Measurements from ENCODE around the gene JAM3.
"Not testable (repeated sequence)": the region's sequence is repeated elsewhere in the genome, so short reads cannot be mapped to it uniquely, and the experiment has no call there.

Gene JAM3

DNA sequence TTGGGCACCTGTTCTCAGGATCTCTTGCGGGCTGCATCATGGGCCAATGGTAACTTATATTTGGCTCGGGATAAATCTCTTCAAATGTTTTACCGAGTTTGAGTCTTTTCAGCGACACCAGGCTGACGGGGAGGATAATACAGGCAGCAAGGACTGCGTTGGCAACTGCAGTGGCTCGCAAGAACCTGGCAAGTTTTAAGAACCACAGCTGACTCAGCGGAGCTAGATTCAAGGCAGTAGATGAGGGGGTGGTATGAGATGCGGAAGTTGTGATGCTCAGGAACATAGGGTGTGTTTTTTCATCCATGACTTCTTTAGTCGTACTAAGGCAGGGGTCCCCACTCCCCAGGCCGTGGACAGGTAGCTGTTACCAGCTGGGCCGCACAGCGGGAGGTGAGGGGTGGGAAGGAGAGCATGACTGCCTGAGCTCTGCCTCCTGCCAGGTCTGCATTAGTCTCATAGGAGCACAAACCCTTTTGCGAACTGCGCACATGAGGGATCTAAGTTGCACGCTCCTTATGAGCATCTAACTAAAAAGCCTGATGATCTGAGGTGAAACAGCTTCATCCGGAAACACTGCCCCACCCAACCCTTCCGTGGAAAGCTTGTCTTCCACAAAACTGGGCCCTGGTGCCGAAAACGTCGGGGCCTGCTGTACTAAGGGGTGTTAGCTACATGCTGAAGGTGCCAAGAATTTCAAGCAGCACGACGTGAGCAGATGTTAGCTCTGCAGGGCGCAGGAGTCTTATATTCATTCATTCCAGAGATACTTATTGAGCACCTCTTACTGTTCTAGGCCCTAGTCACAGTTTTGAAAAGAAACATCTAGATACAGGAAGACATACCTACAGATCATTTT lies 6.4 kb upstream of the JAM3 start:
- no peak for DNase-seq (ENCODE audit: low read depth)

DNA sequence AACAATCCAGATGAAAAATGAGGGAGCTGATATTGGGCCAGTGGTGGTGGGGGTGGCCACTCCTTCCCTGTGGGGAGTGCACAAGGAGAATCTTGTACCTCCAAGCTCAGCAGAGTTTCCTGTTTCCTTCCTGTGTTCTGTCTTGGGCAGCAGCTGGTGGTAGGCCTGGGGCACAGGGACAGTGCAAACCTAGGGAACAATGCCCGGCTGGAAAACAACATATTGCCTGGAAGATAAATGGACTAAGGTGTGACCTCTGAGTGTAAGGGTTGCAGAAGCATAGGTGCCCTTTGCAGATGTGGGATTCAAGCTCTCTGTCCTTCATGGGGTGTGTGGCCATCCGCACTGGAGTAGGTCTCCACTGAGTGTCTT lies 5.8 kb upstream of the JAM3 start:
- DNase-seq (ENCODE audit: low read depth): no peak

DNA sequence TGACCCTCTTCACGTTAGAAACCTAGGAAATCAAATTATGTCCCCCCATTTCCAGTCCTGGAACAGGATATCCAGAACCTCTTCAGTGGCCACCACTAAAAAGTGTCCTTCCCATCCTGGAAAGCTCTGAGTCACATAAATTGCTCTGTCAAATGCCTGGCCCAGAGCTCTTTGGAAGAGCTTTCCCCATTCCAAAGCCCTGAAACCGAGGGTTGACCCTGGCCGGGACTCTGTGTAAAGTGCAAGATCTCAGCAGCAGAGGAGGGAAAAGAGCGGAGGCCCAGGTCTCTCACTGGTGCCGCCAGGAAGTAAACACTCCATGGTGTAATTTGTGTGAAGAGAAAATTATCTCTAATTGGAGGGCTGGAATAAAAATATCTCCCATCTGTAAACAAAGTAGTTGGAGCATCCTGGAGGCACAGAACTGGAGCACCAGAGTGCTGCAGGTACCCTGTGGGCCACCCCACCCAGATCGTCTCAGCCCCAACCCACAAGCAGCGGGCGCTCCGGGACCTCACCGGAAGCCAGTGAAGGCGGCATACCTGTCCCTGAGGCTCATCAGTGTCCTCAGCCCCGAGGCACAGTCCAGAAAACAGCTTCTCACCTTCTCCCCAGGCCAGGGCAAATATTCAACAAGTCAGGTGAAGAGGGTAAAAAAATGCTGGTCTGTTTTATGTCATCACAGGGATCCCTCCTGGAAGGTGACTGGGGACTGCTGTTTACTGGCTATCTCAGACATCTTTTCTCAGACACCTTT lies 4.7 kb upstream of the JAM3 start:
- DNase-seq (ENCODE audit: low read depth): no peak

DNA sequence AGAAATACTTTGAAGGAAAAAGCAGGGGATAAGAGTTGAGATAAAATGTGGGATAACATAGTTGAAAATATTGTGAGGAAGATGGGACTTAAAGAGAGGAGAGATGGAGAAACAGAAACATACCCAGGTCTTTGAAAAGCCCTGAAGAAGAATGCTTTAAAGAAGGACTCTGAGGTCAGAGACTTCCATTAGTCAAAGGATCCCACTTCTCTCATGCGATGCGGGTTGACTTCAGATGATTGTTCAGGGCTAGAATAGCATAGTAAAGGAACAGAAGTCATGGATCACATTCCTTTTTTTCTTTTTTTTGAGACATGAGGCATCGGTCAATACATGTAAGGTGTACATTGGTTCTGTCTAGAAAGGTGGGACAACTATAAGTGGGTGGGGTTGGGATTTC lies 3.5 kb upstream of the JAM3 start:
- no peak for DNase-seq (ENCODE audit: low read depth)

DNA sequence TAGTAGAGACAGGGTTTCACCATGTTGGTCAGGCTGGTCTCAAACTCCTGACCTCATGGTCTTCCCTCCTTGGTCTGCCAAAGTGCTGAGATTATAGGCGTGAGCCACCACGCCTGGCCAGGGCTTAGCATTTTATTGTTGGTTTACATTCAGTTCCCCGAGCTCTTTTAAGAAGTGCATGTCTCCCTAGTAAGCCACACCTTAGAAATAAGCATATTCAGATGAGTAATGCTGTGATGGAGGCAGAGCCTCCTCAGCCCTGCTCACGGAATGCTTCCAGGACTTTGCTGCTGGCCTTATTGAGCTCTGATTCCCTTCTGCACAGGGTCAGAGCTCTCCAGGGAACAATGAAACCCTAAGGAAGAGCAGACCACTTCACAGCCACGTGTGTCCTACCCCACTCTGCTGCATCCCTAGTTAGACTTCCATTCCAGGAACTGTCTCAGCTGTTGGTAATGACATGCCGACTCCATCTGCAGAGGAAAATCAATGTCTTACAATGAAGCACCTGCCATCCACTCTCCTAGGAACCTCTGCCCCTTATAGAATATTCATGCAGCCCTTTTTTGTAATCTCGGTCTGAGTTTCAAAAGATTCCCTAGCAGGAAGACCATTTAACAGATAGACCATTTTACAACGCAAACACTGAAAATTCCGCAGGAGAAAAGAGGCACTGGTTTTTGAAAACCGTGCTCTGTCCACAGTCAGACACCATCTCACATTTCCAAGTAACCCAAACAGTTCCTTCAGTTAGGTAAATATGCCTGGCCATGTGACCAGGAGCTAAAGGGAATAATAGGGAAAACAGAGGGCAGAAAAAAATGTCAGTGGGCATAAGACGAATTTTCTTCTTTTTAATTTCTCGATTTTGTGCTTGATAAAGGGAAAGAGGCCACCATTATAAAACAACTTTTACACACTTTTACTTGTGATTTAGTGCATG lies 1.7 kb upstream of the JAM3 start:
- DNase-seq (ENCODE audit: low read depth): no peak

DNA sequence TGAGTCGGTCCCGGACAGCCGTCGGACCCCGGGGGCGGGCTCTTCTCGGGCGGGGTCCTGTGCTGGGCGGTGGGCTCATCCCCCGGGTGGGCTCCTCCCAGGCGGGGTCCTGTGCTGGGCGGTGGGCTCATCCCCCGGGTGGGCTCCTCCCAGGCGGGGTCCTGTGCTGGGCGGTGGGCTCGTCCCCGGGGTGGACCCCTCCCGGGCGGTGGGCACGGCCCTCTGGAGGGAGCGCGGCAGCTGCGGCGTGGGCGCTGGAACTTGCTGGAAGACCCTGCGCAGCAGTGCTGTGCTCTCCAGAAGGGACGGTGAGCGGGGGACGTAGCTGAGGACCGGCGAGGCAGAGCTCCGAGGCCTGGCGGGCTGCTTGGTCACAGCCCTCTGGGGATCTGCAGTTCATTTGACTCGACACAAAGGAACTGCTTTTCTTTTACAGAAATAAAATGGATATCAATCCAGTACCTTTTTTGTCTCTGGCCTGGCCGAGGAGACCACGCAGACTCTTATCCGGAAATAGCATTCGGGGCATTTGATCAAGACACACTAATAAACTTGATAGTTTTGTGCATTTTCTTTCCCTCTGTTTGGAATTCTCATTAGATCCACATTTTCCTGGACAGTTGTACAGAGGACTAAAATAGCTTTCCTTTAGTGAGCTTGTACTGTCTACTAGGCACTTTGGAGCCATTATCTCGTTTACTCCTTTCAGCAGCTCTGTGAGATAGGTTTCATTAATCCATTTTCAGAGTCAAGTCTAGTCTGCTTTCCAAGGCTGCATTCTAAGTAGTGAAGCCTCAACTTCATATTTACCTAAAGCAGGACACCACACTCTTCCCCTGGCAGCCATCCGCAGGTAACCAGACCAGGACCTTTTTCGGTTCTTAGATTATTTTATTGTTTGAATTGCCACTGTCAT lies 812 bp downstream of the JAM3 start:
- no peak for DNase-seq (ENCODE audit: low read depth)

DNA sequence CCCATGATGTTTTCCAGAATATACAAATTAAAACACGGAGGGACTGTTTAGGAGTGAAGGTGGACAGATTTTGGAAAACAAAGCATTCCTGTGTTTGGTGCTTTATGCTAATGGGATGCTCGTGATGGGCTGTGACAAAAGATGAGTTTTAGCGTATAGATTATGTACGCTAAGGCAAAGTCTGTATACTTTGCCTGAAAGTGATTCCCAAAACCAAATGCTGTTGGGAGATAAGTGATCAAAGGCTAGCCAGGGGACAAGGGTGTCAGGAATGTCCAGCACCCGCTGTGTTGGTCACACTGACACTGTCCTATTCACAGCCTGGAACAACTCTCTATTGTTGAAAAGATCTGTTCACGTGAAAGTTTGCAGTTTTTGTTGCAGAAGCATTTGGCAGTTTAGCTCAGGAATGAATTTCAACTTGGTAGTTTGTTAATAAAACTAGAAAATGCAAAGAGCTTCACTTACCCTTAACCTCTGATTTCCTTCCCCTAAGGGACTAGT lies 1.5 kb downstream of the JAM3 start:
- no peak for DNase-seq (ENCODE audit: low read depth)

DNA sequence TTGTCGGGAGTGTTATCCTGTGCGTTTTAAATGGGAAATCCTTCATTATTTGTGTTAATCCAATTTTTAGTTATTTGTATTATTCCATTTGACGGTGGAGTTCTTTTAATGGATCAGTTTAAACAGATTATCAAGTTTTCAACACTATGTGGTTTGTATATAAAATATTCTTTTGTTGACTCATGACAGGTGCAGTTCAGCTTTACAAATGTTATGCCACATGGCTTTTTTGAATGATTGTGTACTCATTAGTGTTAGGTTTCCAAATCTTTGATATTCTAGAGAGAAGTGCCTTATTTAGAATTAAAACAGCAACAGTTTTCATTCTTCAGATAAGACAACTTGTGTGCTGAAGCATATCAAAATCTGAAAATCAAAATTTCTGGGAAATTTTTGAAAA lies 2.4 kb downstream of the JAM3 start:
- no peak for DNase-seq (ENCODE audit: low read depth)

DNA sequence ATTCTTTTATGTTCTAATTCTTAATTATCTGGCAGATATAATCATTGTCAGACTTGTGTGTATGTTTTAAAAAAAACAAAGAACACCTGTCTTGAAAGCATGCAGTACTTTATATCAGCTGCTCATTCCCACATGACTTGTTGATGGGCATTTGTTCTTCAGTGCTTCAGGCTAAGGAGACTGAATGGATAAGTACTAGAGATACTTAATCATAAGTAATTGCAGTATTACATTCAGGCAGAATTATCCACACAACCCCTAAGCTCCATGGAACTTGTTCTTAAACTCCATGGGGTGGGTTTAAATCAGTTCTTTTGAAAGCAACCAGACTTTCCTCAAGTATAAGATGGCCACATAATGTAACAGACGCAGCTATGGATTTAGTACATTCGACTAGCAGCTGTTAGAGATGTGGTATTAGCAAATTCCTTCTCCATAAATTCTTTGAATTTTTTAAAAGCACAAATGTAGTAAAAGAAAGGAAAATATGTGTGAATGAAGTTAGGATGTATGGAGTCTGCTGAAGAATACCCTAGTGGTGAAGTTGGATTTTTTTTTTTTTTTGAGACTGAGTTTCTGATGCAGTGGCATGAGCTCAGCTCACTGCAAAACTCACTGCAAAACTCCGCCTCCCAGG lies 3.0 kb downstream of the JAM3 start:
- DNase-seq (ENCODE audit: low read depth): no peak

DNA sequence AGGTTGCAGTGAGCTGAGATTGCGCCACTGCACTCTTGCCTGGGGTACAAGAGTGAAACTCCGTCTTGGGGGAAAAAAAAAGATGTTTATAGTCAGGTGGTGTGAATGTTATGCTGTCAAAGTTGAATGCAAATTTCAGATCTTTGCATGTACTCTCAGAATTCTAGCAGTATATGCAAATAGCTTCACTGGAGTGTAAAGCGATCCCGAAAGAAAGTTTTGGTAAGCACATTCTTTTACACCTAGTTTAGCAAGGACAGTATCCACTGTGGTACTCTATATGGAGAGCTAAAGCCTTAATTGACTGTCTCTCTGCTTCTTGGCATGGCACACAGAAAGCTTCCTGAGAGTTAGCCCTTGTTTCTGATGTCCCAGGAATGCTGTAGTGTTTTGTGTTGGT lies 4.0 kb downstream of the JAM3 start:
- DNase-seq (ENCODE audit: low read depth): no peak

DNA sequence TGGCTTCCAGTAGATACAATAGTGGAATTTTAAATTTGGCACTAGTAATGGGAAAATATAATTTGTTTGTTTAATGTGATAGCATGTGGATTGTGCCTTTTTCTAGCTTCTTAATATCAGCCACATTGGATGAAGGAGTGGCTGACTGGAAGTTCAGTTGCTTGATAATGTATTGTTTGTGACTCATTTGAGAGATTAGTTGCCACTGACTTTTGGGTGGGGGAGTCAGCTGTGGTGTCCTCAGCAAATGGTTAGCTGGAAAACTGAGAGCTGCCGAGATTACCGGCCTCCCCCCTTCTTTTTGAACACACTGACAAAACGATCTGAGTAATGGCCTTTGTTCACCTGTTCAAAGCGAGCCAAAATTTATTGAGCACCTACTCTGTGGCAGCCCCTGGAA lies 5.5 kb downstream of the JAM3 start:
- DNase-seq (ENCODE audit: low read depth): no peak

DNA sequence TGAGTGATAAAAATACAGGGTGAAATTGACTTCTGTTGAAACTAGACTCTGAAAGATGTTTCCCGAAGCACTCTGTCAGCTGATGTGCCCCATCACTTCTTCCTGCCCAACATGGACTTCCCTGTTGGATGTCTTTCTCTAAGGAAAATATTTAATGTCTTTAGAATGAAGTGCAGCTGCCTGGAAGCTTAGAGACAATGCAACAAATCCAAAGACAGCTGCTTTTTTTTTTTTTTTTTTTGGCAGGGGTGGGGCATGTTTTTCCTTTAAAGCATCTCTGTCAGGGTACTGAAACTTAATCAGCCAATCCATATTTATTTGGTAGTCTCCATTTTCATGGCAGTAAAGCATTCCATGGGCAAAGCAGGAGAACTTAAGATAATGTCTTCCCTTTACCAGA lies 5.9 kb downstream of the JAM3 start:
- no peak for DNase-seq (ENCODE audit: low read depth)

DNA sequence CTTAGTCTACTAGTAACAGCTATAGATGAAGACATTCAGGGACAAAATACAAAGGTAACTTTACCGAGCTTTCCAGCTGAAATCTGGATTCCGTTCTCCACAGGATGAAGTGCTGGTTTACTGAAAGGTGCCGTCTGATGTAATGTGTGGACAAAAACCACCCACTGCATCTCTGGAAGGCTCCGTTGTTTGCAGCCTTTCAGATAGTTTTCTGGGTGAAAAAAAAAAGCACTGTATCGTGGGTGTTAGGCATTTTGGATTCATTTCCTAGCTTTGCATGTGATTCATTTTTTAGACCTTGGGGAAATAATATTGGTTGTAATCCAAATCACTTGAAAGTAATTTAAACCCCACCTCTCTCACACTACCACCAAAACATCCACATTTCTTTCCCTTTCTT lies 10.4 kb downstream of the JAM3 start:
- no peak for DNase-seq (ENCODE audit: low read depth)

DNA sequence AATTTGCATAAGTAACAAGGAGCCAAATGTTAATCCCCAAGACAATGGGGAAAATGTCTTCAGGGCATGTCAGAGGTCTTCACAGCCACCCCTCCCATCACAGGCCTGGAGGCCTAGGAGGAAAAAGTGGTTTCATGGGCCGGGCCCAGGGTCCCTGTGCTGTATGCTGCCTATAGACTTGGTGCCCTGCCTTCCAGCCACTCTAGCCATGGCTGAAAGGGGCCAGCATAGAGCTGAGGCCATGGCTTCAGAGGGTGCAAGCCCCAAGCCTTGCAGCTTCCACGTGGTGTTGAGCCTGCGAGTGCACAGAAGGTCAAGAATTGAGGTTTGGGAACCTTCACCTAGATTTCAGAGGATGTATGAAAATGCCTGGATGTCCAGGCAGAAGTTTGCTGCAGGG lies 12.4 kb downstream of the JAM3 start:
- DNase-seq (ENCODE audit: low read depth): not testable (repeated sequence)

DNA sequence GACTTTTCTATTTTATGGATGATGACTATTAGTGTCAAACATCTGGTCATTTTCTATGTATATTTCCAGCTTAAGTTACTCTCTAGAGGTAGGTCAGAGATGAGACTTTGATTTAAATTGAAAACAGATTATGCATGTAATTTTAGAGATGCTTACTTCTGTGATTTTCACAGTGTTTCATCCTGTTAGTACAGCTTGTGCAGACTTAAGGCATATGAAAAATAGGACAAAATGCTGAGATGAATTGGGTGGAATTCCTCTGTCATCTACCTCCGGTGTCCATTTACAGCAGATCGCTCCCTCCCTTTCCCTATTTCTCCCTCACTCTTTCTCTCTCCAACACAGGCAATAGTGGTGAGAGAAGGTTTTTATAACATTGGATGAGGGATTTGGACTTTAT lies 14.1 kb downstream of the JAM3 start:
- no peak for DNase-seq (ENCODE audit: low read depth)

DNA sequence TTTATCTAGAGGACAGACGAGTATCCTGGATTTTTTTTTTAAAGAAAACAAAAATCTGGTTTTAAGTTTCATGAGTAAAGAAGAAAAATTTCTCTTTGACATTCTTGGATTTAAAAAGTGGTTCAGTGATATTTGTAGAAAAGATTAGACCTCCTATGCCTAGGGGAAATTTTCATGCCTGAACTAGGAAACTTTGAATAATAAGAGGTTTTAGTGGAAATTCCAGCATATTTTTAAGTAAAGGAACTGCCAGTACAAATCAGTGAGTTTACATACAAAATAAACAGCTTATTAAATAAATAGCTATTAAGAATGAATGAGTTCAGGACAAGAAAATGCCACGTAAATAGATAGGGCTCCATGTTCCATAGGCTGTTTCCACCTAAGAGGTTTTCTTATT lies 17.5 kb downstream of the JAM3 start:
- no peak for DNase-seq (ENCODE audit: low read depth)

DNA sequence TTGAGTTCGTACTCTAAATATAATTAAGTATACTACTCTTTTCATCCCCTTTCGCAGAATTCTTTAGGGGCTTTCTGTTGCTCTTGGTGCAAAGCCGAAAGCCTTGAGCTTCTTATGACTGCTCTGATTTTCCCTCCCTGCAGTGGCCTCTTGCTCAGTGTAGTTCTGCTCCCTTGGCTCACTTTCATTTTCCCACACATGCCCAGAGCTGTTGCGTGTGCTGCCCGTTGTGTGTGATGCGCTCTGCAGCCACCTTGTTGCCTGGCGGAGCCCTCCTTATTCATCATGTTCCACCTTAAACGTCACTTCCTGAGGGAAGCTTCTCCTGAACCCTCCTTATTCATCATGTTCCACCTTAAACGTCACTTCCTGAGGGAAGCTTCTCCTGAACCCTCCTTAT lies 23.1 kb downstream of the JAM3 start:
- DNase-seq (ENCODE audit: low read depth): not testable (repeated sequence)

DNA sequence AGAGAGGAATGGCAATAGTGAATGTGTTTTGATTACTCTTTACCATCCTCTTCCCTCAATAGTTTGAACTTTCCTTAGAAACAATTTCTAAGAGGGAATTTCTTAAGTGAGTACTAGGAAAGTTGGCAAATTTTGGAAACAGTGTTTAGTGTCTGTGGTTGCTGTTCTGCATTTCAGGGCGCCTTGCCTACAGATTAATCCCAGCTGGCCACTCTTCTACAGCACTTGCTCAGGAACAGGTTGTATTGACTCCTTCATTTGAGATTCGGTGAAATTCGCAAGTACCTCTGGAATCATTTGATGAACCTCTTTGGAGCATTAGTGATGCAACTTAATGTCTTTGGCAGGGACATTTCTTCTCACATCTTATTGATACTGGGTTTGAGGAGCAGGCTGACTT lies 28.3 kb downstream of the JAM3 start:
- DNase-seq (ENCODE audit: low read depth): no peak

DNA sequence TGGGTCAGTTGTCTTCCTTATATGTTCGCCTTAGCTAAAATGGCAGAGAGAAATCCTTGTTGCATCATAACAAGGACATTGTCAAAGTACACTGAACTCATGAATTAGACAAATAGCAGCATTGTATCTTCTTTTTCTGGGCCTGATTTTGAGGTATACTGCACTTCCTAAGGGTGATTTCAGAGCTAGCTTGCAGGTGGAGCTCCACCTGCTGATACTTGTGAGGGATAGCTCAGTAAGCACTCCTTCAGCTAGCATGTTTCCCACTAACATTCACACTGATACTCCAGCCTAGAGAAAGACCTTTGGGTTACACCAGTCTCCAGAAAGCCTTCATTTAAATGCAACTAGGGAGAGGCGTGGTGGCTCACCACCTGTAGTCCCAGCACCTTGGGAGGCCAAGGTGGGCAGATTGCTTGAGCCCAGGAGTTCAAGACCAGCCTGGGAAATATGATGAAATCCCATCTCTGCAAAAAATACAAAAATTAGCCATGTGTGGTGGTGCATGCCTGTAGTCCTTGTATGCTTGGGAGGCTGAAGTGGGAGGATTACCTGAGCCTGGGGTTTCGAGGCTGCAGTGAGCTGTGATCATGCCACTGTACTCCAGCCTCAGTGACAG lies 29.8 kb downstream of the JAM3 start:
- DNase-seq (ENCODE audit: low read depth): no peak

DNA sequence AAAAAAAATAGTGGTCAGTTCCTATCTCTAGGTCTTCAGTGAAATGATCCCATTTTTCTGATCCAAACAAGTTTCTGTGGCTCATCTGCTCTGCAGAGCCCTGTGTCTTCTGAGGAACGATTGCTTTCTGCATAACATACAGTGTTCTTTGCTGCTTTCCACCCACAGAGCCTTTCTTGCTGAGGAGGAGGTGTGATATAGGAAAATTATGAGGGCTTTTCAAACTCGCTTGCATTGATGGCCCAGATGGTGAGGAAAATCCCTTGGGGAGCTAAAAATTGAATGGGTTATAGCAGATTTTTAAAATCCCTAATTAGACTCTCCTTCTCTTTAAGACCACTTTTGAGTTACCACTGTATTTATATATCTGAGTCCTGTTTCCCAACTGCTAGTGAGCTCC lies 31.3 kb downstream of the JAM3 start:
- DNase-seq (ENCODE audit: low read depth): no peak

Data from stimulated activated CD8-positive, alpha-beta memory T cell treated with anti-CD3 and anti-CD28 coated beads, Interleukin-4, amount 100 ng/mL, for 24 hours (primary cell).